Activated CD4-positive, alpha-beta T cell treated with anti-CD3 and anti-CD28 coated beads for 36 hours (primary cell): ENCODE results near the gene KLRC4. TPM values are rescaled to one million over a fixed set of nuclear protein-coding genes. Genes with fewer than 3 reads are reported as not detected.

Experiments used
- total RNA-seq, 2 experiments: library from RNA; stranded (reverse); gene quantifications; one replicate each; pipeline ENCODE4 v1.2.3, GENCODE V29; 2021

The KLRC4 gene
- total RNA-seq, 2 experiments from 2014 or later = not detected

Other genes starting within 250 kb of the KLRC4 start
- not detected for gene OLR1, start 237.6 kb downstream of the KLRC4 start, total RNA-seq
- not detected for gene TMEM52B, start 230.7 kb downstream of the KLRC4 start, total RNA-seq
- 1 to 10 TPM; 2.3 to 2.9 TPM for gene GABARAPL1, start 196.9 kb downstream of the KLRC4 start, total RNA-seq
- under 1 TPM; 0.05 to 0.28 TPM for gene KLRD1, start 101.9 kb downstream of the KLRC4 start, total RNA-seq
- not detected for gene KLRK1, start 19.7 kb downstream of the KLRC4 start, total RNA-seq
- gene KLRC3, start 10.8 kb upstream of the KLRC4 start, total RNA-seq = not detected
- not detected for gene KLRC2, start 26.3 kb upstream of the KLRC4 start, total RNA-seq
- under 1 TPM in 1 of 2 experiments, not detected in 1; 0.21 TPM for gene KLRC1, start 43.6 kb upstream of the KLRC4 start, total RNA-seq
- gene EIF2S3B, start 96.1 kb upstream of the KLRC4 start, total RNA-seq = 1 to 10 TPM; 1.3 to 1.8 TPM
- 10 to 100 TPM; 66.3 to 89.3 TPM for gene MAGOHB, start 203.9 kb upstream of the KLRC4 start, total RNA-seq